ENCODE data around the gene WARS2. TPM values are rescaled to one million over a fixed set of nuclear protein-coding genes. Genes with fewer than 3 reads are reported as not detected.

Gene WARS2
- total RNA-seq, 1 donor from 2014 or later, result 7.9 TPM

DNA sequence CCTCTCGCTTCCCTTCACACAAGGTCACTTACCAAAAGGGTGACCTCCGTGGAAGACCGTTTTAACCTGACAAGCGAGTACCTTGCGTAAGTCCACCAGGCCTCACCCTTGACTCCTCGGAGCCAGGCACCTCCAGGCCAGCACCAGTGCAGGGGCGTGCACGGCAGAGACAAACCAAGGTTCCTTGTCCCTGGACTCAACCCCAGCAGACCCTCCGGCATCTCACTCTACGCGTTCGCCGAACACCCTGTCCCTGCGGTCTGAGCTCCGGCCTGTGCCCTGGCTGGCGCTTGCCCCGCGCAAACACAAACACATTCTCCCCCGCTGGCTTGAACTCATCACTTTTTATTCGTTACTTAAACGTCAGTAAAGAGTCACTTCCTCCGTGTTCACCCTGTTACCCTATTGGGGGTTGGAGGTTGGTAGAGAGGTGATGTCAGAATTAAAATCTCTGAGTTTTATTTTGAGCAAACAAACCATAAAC is 156.9 kb downstream of the WARS2 start:
- peaks cover 60% of the 10 kb centered on the region for H3K27me3 Mint-ChIP-seq (ENCODE audit: unreplicated experiment)

DNA sequence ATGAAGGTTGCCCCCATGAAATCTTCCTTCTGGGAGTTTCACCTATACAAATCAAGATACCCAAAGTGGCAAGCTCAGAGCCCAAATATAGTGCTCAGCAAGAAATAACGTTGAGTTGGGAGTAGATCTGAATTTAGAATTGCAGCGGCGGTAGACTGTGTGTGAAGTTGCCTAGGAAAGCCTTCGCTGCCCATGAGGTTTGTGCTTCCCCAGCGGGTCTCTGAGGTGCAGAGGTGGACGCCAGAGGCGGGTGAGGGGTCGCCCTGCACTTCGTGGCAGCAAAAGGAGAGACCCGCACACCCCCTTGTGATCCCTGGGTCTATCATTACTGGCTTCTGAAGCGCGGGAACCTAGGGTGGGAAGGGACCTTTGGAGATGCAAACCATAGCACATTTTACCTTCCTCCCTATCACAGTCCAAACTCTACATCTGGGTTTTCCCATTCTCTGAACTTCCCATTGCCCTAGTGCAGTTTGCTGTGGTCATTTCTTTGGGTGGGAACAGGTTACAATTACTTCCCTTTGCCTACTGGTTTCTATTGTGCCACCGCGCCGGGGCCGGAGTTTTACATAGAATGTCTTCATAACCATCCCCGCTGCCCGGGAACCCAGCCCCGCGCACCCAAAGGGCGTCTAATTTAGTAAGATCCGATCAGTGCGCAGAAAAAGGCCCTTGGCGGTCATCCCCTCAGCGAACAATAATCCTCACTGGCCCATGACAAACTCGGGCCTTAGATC is 157.5 kb downstream of the WARS2 start:
- DNase-seq, result no peak
- Mint-ChIP-seq H3K9me3 (ENCODE audit: unreplicated experiment) (peaks cover 27% of the 10 kb centered on the region), H3K36me3 (ENCODE audit: unreplicated experiment) (peaks cover 8% of the 10 kb centered on the region), H3K4me1 (ENCODE audit: low read depth, unreplicated experiment) (peaks cover 37% of the 10 kb centered on the region), H3K27ac (ENCODE audit: unreplicated experiment) (no peak overlapping the region), H3K4me3 (ENCODE audit: unreplicated experiment) (no peak overlapping the region), H3K27me3 (ENCODE audit: unreplicated experiment) (peaks cover 58% of the 10 kb centered on the region)
- TF ChIP-seq, protein P1, sequence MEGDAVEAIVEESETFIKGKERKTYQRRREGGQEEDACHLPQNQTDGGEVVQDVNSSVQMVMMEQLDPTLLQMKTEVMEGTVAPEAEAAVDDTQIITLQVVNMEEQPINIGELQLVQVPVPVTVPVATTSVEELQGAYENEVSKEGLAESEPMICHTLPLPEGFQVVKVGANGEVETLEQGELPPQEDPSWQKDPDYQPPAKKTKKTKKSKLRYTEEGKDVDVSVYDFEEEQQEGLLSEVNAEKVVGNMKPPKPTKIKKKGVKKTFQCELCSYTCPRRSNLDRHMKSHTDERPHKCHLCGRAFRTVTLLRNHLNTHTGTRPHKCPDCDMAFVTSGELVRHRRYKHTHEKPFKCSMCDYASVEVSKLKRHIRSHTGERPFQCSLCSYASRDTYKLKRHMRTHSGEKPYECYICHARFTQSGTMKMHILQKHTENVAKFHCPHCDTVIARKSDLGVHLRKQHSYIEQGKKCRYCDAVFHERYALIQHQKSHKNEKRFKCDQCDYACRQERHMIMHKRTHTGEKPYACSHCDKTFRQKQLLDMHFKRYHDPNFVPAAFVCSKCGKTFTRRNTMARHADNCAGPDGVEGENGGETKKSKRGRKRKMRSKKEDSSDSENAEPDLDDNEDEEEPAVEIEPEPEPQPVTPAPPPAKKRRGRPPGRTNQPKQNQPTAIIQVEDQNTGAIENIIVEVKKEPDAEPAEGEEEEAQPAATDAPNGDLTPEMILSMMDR (IDR thresholded peaks at IDR 0.05; ENCODE audit: partially characterized antibody, unreplicated experiment), result no peak

More for the DNA sequence above, 156.9 kb downstream of the WARS2 start:
- Mint-ChIP-seq H3K27ac (ENCODE audit: unreplicated experiment) (no peak overlapping the region), H3K9me3 (ENCODE audit: unreplicated experiment) (peaks cover 29% of the 10 kb centered on the region), H3K4me3 (ENCODE audit: unreplicated experiment) (no peak overlapping the region), H3K36me3 (ENCODE audit: unreplicated experiment) (peaks cover 8% of the 10 kb centered on the region), H3K4me1 (ENCODE audit: low read depth, unreplicated experiment) (peaks cover 38% of the 10 kb centered on the region)
- DNase-seq, result no peak
- TF ChIP-seq, protein P1 (IDR thresholded peaks at IDR 0.05; ENCODE audit: partially characterized antibody, unreplicated experiment), result no peak

DNA sequence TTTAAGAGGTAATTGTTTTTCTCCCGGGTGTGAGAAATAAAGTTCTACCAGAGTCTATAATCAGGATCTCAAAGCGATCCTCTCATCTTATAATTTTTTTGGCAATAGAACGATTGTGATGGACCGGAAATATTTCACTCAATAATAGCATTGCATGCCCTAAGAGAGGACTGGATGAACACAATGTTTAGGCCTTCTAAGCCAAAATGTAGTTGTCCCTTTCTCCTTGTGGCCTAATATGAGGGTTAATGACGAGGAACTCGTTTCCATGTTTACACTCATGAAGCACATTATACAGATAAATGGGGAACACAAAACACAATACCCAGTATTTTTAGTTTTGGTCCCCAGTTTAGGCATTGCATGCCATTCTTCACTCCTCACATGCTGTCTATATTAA is 158.2 kb downstream of the WARS2 start:
- Mint-ChIP-seq H3K4me3 (ENCODE audit: unreplicated experiment) (no peak overlapping the region), H3K36me3 (ENCODE audit: unreplicated experiment) (peaks cover 8% of the 10 kb centered on the region), H3K27ac (ENCODE audit: unreplicated experiment) (no peak overlapping the region), H3K4me1 (ENCODE audit: low read depth, unreplicated experiment) (peaks cover 37% of the 10 kb centered on the region), H3K9me3 (ENCODE audit: unreplicated experiment) (peaks cover 27% of the 10 kb centered on the region), H3K27me3 (ENCODE audit: unreplicated experiment) (peaks cover 58% of the 10 kb centered on the region)
- TF ChIP-seq, protein P1 (IDR thresholded peaks at IDR 0.05; ENCODE audit: partially characterized antibody, unreplicated experiment), result no peak
- no peak for DNase-seq

DNA sequence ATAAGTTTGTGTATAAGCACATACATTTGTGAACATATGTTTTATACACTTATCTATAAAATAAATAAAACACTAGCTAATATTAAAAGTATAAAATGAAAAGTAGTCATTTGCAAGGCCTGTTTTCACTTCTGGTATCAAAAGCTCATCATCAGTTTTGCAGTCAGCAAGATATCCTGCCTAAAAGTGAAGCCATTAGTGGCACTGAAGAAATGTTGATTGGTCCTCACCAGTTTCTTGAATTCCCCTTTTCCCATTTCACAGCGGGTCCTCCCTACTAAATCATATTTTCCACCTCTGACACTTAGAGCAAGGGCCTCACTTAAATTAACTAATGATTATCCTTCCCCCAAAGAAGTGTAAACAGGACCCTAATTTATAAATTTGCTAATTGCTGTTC is 159.0 kb downstream of the WARS2 start:
- no peak for DNase-seq
- peaks cover under 1% of the 10 kb centered on the region for H3K36me3 Mint-ChIP-seq (ENCODE audit: unreplicated experiment)
- H3K4me3 Mint-ChIP-seq (ENCODE audit: unreplicated experiment), result no peak overlapping the region
- H3K9me3 Mint-ChIP-seq (ENCODE audit: unreplicated experiment), result peaks cover 22% of the 10 kb centered on the region
- peaks cover 51% of the 10 kb centered on the region for H3K27me3 Mint-ChIP-seq (ENCODE audit: unreplicated experiment)
- TF ChIP-seq, protein P1 (IDR thresholded peaks at IDR 0.05; ENCODE audit: partially characterized antibody, unreplicated experiment), result no peak
- H3K4me1 Mint-ChIP-seq (ENCODE audit: low read depth, unreplicated experiment), result peaks cover 29% of the 10 kb centered on the region
- no peak overlapping the region for H3K27ac Mint-ChIP-seq (ENCODE audit: unreplicated experiment)

Other genes with a start within 250 kb of the WARS2 start
- gene TBX15, start 152.3 kb downstream of the WARS2 start, total RNA-seq (ENCODE audit: unreplicated experiment), result 0.69 TPM
- not detected for gene HAO2, start 228.1 kb upstream of the WARS2 start, total RNA-seq (ENCODE audit: unreplicated experiment)